SIG-M5 treated with dmso at 0.1 percent for 504 hours (cell line): Measurements from ENCODE around the gene C16orf86.
A peak's percentile ranks its signal among the peaks of the same experiment; 100 is the strongest.
"Not testable (repeated sequence)": the region's sequence is repeated elsewhere in the genome, so short reads cannot be mapped to it uniquely, and the experiment has no call there.

Experiments
- DNase-seq: peaks from one replicate; lab custom pipeline; 2025; ENCODE audit not compliant: unreplicated experiment; lab: John Stamatoyannopoulos, UW

The C16orf86 gene

GRCh38 chr16:67685388-67686112 is 18.9 kb downstream of the C16orf86 start:
- DNase-seq: no peak

GRCh38 chr16:67693517-67694285 is 27.1 kb downstream of the C16orf86 start:
- not testable (repeated sequence) for DNase-seq

- no peak for DNase-seq
Measured at GRCh38 chr16:67694611-67695010, 28.0 kb downstream of the C16orf86 start.

- peak; percentile 17 for DNase-seq
Measured at GRCh38 chr16:67697422-67698185, 31.0 kb downstream of the C16orf86 start.

DNA sequence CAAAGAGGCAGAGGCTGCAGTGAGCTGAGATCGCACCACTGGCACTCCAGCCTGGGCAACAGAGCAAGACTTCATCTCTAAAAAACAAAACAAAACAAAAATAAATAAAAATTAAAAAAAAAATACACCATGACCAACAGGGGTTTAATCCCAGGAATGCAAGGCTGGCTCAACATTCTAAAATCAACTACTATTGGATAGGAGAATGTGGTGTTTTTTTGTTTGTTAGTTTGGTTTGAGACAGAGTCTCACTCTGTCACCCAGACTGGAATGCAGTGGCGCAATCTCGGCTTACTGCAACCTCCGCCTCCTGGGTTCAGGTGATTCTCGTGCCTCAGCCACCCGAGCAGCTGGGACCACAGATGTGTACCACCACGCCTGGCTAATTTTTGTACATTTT is 32.7 kb downstream of the C16orf86 start:
- no peak for DNase-seq

DNA sequence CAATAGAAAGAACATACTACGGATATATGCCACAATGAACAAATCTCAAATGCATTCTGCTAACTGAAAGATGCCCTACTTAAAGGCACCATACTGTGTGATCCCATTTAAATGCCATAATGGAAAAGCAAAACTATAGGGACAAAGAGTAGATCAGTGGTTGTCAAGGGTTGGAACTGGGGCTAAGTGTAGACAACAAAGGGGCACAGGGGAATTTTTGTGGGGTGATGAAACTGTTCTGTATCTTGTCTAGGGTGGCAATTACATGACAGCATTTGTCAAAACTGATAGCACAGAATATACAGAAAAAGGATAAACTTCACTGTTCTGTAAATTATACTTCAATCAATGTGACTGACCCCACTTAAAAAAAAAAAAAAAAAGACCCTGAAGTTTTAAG is 34.8 kb downstream of the C16orf86 start:
- no peak for DNase-seq

DNA sequence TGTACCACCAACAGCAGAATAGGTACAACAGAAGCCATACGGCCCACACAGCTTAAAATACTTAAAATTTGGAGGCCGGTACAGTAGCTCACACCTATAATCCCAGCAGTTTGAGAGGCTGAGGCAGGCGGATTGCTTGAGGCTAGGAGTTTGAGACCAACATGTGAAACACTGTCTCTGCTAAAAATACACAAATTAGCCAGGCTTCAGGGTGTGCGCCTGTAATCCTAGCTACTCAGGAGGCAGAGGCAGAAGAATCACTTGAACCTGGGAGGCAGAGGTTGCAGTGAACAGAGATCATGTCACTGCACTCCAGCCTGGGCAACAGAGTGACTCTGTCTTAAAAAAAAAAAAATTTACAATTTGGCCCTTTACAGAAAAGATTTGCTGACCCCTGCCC is 35.5 kb downstream of the C16orf86 start:
- no peak for DNase-seq

DNA sequence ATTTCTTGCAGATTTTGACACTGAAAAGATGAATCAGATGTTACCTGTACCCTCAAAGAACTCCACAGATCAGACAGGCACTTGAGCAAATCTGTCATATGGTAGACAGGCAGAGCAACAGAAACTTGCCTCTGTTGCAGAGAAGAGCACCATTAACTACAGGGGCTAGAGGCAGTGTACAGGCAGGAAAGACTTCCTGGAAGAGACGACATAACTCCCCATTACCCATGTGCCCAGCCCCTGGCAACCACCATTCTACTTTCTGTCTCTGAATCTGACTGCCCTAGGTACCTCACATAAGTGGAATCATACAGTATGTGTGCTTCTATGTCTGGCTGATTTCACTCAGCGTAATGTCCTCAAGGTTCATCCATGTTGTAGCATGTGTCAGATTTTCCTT is 37.0 kb downstream of the C16orf86 start:
- no peak for DNase-seq

- DNase-seq: no peak
Measured at GRCh38 chr16:67704110-67704509, 37.5 kb downstream of the C16orf86 start.

DNA sequence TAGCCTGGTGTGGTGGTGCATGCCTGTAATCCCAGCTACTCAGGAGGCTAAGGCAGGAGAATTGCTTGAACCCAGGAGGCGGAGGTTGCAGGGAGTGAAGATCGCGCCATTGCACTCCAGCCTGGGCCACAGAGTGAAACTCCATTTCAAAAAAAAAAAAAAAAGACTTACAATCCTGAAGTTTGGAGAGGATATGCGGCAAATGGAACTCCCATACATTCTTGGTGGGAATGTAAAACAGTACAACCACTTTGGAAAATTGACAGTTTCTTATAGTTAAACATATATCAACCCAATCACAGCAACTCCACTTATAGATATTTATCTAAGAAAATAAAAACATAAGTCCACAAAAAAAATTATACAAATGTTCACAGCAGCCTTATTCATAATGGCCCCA is 40.6 kb downstream of the C16orf86 start:
- DNase-seq: no peak

- no peak for DNase-seq
Measured at GRCh38 chr16:67707790-67708189, 41.2 kb downstream of the C16orf86 start.

- no peak for DNase-seq
Measured at GRCh38 chr16:67708368-67708771, 41.8 kb downstream of the C16orf86 start.

DNA sequence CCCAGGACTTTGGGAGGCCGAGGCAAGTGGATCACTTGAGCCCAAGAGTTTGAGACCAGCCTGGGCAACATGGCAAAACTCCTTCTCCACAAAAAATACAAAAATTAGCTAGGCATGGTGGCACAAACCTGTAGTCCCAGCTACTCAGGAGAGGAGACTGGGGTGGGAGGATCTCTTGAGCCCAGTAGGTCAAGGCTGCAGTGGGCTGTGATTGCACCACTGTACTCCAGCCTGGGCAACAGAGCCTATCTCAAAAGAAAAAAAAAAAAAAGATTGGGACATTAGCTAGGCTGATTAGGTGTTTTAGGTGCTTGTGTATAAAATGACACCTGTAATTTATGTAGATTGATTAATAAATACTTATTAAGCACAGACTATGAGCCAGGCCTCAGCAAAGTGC is 42.4 kb downstream of the C16orf86 start:
- no peak for DNase-seq

GRCh38 chr16:67710607-67711006 is 44.0 kb downstream of the C16orf86 start:
- no peak for DNase-seq

- DNase-seq: no peak
Measured at GRCh38 chr16:67713647-67714273, 47.1 kb downstream of the C16orf86 start.

DNA sequence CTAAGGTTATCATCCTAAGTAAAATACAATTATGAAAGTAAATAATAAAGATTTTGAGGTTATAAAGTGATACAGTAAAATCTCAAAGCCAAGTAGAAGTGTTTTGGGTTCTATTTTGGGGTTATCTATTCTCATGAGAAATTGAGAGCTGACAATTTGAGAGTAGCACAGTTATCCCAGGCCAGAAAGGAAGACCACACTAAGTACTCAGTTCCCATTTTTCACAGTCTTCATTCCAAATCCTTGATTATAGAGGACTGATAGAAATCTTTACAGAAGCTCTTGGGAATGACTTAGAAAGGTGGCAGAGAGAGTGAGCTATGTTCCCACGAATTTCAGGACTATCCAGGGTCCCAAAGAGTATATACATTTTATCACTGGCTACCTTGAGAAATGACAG is 47.9 kb downstream of the C16orf86 start:
- DNase-seq: no peak

- DNase-seq: no peak
Measured at GRCh38 chr16:67716097-67716496, 49.5 kb downstream of the C16orf86 start.
